Left ventricle myocardium inferior (tissue), 1 donor: ENCODE measurements around the gene LBX1. TPM values are rescaled to one million over a fixed set of nuclear protein-coding genes. Genes with fewer than 3 reads are reported as not detected.

Source experiments
- DNase-seq: peaks from one replicate; pipeline ENCODE4 v3.0.0-alpha.2; 2020
- H3K27ac ChIP-seq: fragments of 200-600 bp; replicated peaks from 2 replicates; pipeline ENCODE4 v1.8.0; 2021
- H3K27me3 ChIP-seq: fragments of 200-600 bp; 2 replicates; pipeline ENCODE4 v1.8.0; 2021; ENCODE audit warnings: low read depth
- H3K36me3 ChIP-seq: fragments of 200-600 bp; 2 replicates; pipeline ENCODE4 v1.8.0; 2021
- H3K4me1 ChIP-seq: fragments of 200-600 bp; 2 replicates; pipeline ENCODE4 v1.8.0; 2021
- H3K4me3 ChIP-seq: fragments of 200-600 bp; 2 replicates; pipeline ENCODE4 v1.8.0; 2021; ENCODE audit warnings: mild to moderate bottlenecking, moderate library complexity
- H3K9me3 ChIP-seq: fragments of 200-600 bp; replicated peaks from 2 replicates; pipeline ENCODE4 v1.8.0; 2021
- intact Hi-C: fragments of 100-400 bp; cut with micrococcal nuclease; formaldehyde crosslinking; loops from one replicate; pipeline ENCODE4 v1.11.0; 2022
- total RNA-seq: library from RNA; stranded (reverse); fragmentation: NEBNext Ultra II Directional; extraction: Animal tissue kit (Norgen Biotek cat#: 25700); gene quantifications from one replicate; pipeline ENCODE4 v1.2.1, GENCODE V29; 2021
- TF ChIP-seq, protein P1 (sequence below): fragments of 200-600 bp; IDR thresholded peaks from 2 replicates; pipeline ENCODE4 v1.8.0; 2021; ENCODE audit warnings: antibody characterized with exemption, mild to moderate bottlenecking, borderline replicate concordance
- donor health status: DM: no; HTN: yes; CAD: no; lungs with severe emphysema.

LBX1 gene
- total RNA-seq, 1 donor from 2014 or later: not detected

DNA sequence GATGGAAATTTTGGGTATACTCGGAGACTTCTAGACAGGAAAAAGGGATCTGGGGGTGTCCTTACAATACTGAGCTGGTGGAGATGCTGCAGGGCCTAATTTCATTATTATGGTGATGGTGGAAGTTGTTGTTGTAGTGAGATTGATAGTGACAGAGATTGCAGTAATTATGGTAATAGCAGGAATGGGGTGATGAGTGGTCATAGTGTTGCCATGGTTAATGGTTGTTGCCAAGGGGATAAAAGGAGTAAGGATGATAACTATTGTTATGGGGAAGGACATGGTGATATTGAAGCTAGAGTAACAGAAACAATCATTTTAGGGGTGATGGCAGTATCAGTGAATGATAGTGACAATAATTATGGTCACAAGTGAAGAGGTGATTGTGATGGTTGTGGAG is 27.1 kb upstream of the LBX1 start:
- Histone ChIP-seq H3K27me3 (peaks cover 78% of the 10 kb centered on the region), H3K4me1 (no peaks in the 10 kb centered on the region), H3K4me3 (no peak overlapping the region), H3K9me3 (peaks cover 11% of the 10 kb centered on the region), H3K36me3 (no peaks in the 10 kb centered on the region), H3K27ac (no peak overlapping the region)
- TF ChIP-seq, protein P1, sequence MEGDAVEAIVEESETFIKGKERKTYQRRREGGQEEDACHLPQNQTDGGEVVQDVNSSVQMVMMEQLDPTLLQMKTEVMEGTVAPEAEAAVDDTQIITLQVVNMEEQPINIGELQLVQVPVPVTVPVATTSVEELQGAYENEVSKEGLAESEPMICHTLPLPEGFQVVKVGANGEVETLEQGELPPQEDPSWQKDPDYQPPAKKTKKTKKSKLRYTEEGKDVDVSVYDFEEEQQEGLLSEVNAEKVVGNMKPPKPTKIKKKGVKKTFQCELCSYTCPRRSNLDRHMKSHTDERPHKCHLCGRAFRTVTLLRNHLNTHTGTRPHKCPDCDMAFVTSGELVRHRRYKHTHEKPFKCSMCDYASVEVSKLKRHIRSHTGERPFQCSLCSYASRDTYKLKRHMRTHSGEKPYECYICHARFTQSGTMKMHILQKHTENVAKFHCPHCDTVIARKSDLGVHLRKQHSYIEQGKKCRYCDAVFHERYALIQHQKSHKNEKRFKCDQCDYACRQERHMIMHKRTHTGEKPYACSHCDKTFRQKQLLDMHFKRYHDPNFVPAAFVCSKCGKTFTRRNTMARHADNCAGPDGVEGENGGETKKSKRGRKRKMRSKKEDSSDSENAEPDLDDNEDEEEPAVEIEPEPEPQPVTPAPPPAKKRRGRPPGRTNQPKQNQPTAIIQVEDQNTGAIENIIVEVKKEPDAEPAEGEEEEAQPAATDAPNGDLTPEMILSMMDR: no peak
- no peak for DNase-seq
- intact Hi-C loops: no loop called here

GRCh38 chr10:101250136-101250535 is 20.9 kb upstream of the LBX1 start:
- Histone ChIP-seq H3K36me3 (no peaks in the 10 kb centered on the region), H3K4me1 (no peaks in the 10 kb centered on the region), H3K9me3 (no peaks in the 10 kb centered on the region), H3K4me3 (no peak overlapping the region), H3K27ac (no peak overlapping the region), H3K27me3 (peaks cover 99% of the 10 kb centered on the region)
- TF ChIP-seq, protein P1: no peak
- intact Hi-C loops: no loop called here
- DNase-seq: no peak

- no peaks in the 10 kb centered on the region for H3K9me3 ChIP-seq
- no peak for DNase-seq
- intact Hi-C loops: no loop called here
- H3K4me3 ChIP-seq: no peak overlapping the region
- H3K27me3 ChIP-seq: peaks cover 99% of the 10 kb centered on the region
- no peaks in the 10 kb centered on the region for H3K4me1 ChIP-seq
- no peaks in the 10 kb centered on the region for H3K36me3 ChIP-seq
- no peak overlapping the region for H3K27ac ChIP-seq
- TF ChIP-seq, protein P1: no peak
Observed at GRCh38 chr10:101249171-101249581, 19.9 kb upstream of the LBX1 start.

DNA sequence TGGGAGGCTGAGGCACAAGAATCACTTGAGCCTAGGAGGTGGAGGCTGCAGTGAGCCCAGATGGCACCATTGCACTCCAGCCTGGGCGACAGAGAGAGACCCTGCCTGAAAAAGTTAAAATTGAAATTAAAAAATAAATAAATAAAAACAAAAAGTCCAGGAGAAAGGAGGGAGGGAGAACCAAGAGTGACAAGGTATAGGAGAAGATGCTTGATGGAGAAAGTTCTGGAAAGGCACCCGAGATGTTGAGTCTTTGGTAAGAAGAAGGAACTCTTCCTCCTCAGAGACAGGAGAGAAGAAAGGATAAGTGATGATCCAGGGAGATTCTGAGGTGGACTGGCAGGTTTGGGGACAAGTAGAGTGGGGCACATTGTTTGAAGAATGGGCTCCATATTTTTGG is 17.4 kb upstream of the LBX1 start:
- Histone ChIP-seq H3K4me3 (no peak overlapping the region), H3K27me3 (peaks cover 100% of the 10 kb centered on the region), H3K36me3 (no peaks in the 10 kb centered on the region), H3K4me1 (no peaks in the 10 kb centered on the region), H3K27ac (no peak overlapping the region), H3K9me3 (no peaks in the 10 kb centered on the region)
- TF ChIP-seq, protein P1: no peak
- intact Hi-C loops: no loop called here
- DNase-seq: no peak

DNA sequence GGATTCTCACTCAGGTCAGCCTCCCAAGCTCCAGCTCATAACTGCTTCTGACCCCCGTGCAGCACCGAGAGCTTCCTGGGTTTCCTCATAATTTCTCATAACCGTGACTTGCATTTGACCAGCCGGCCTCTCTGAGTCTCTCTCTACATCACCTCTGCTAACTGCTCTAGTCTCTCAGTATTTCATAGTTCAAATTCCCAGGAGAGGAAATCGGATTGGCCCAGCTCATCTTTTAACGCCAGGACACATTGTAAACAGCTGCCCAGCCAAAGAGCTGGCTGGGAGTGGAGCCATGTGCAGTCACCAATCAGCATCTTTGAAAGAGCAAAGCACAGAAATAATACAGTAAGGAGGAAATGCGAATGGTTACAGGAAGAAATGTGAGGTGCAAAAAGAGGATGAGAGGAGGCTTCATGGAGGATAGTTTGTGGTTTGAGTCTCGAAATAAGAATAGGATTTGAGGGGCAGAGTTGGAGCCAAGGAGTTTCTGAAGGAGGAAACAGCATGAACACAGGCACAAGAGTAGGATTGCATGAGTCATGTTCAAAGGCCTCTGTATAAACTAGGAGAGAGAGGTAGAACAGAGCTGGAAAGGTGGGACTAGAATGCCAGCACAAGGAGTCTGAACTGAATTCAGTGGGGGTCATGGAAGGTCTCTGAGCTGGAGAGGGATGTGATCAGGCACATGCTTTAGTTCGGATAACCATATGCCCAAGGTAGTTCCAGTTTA is 15.2 kb upstream of the LBX1 start:
- Histone ChIP-seq H3K27me3 (peaks cover 100% of the 10 kb centered on the region), H3K4me3 (no peak overlapping the region), H3K36me3 (no peaks in the 10 kb centered on the region), H3K4me1 (no peaks in the 10 kb centered on the region), H3K9me3 (no peaks in the 10 kb centered on the region), H3K27ac (no peak overlapping the region)
- intact Hi-C loops: no loop called here
- no peak for DNase-seq
- TF ChIP-seq, protein P1: no peak
